K562 (cell line): Measurements from ENCODE around the gene SARS1. TPM values are rescaled to one million over a fixed set of nuclear protein-coding genes. Genes with fewer than 3 reads are reported as not detected.

Source experiments
- AFF1 ChIP-seq, 2 experiments: fragments of 450-650 bp; IDR thresholded peaks; 2 replicates each; pipeline ENCODE4 v1.6.1; 2018; ENCODE audit warnings: mild to moderate bottlenecking in 2 of 2, low read depth in 1 of 2; ENCODE audit not compliant: partially characterized antibody in 2 of 2
- ATF4 ChIP-seq: fragments of 450-650 bp; formaldehyde crosslinking; IDR thresholded peaks from 2 replicates; pipeline ENCODE4 v1.4.0; 2022; ENCODE audit warnings: mild to moderate bottlenecking, moderate library complexity
- HDAC2 ChIP-seq: fragments of 450-650 bp; IDR thresholded peaks from 2 replicates; pipeline ENCODE4 v1.6.1; 2016; ENCODE audit warnings: mild to moderate bottlenecking
- HMBOX1 ChIP-seq: sonication (generic); IDR thresholded peaks from 2 replicates; pipeline ENCODE4 v1.6.1; 2016
- ZNF274 ChIP-seq: IDR thresholded peaks from 2 replicates; pipeline ENCODE4 v1.6.1; 2011; ENCODE audit warnings: low read depth, mild to moderate bottlenecking, low read length, moderate library complexity, borderline replicate concordance
- polyA plus RNA-seq, 8 experiments: library from polyadenylated mRNA; depleted of rRNA in 4 of 8; stranded (reverse) in 5 of 8; unstranded in 3 of 8; fragments of >200 nt; fragmentation: Nextera tagmentation in 2 of 8; fragmentation: Illumina TruSeq in 1 of 8; extraction: Ambion mirVana in 2 of 8; extraction: Trizol in 1 of 8; gene quantifications; 2 replicates each; pipeline versions ENCODE4 v1.2.1 to v1.2.3, GENCODE V29; 2011 to 2014; ENCODE audit warnings: inconsistent platforms in 1 of 8, missing spikeins in 1 of 8
- total RNA-seq, 7 experiments: library from RNA; depleted of rRNA in 6 of 7; stranded (reverse); fragments of >200 nt in 6 of 7; fragmentation: Illumina TruSeq in 2 of 7; extraction: Trizol in 2 of 7; gene quantifications; 2 replicates each; pipeline versions ENCODE4 v1.2.1 to v1.2.3, GENCODE V29; 2011 to 2021; ENCODE audit warnings: low replicate concordance in 1 of 7
- TF ChIP-seq, protein P1 (sequence below): fragments of 250-450 bp; sonication (Bioruptor Pico); IDR thresholded peaks from 2 replicates; pipeline ENCODE4 v1.5.0; 2020; ENCODE audit warnings: mild to moderate bottlenecking, borderline replicate concordance
- TF ChIP-seq, protein P2 (sequence below), 2 experiments: fragments of 250-450 bp in 1 of 2; fragments of 450-650 bp in 1 of 2; sonication (Bioruptor Pico) in 1 of 2; IDR thresholded peaks; 2 replicates each; pipeline versions ENCODE4 v1.6.1 to v1.8.0; 2016 to 2021; ENCODE audit warnings: mild to moderate bottlenecking in 2 of 2, moderate library complexity in 2 of 2, missing compliant biosample characterization in 1 of 2, missing genetic modification characterization in 1 of 2

The SARS1 gene
- total and polyA plus RNA-seq, 9 of the 15 experiments (the other 6 are each of a cell fraction or from before 2014, with no cell fraction given) = 221 to 623 (median 254) TPM

GRCh38 chr1:109282952-109283747 is 69.4 kb downstream of the SARS1 start, which contains the start of gene PSRC1 (continued):
- TF ChIP-seq AFF1 (IDR thresholded peaks at IDR 0.05; ENCODE audit: low read depth in 1 of 2, partially characterized antibody in 2 of 2) = peak in 1 of 2 experiments; percentile 59
- no peak; the same call in 1 of the 2 replicates for TF ChIP-seq ATF4 (CRISPR knock-in tag)
- TF ChIP-seq, protein P1, sequence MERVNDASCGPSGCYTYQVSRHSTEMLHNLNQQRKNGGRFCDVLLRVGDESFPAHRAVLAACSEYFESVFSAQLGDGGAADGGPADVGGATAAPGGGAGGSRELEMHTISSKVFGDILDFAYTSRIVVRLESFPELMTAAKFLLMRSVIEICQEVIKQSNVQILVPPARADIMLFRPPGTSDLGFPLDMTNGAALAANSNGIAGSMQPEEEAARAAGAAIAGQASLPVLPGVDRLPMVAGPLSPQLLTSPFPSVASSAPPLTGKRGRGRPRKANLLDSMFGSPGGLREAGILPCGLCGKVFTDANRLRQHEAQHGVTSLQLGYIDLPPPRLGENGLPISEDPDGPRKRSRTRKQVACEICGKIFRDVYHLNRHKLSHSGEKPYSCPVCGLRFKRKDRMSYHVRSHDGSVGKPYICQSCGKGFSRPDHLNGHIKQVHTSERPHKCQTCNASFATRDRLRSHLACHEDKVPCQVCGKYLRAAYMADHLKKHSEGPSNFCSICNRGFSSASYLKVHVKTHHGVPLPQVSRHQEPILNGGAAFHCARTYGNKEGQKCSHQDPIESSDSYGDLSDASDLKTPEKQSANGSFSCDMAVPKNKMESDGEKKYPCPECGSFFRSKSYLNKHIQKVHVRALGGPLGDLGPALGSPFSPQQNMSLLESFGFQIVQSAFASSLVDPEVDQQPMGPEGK (CRISPR knock-in tag) = no peak
- TF ChIP-seq, protein P2, sequence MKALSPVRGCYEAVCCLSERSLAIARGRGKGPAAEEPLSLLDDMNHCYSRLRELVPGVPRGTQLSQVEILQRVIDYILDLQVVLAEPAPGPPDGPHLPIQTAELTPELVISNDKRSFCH (CRISPR knock-in tag; IDR thresholded peaks at IDR 0.05) = no peak
- TF ChIP-seq, protein P2 (tag; IDR thresholded peaks at IDR 0.05) = peak; percentile 66
- TF ChIP-seq HMBOX1 = peak; percentile 82; the same call in 1 of the 2 replicates
- TF ChIP-seq HDAC2 = peak; percentile 94
- TF ChIP-seq ZNF274 = no peak
